Fibroblast of lung (primary cell): ENCODE measurements around the gene SLC44A5. TPM values are rescaled to one million over a fixed set of nuclear protein-coding genes. Genes with fewer than 3 reads are reported as not detected.

Source experiments
- DNase-seq, 2 donors: peaks; one replicate each; pipeline versions ENCODE4 v3.0.0 to v3.0.0-alpha.2; 2010; ENCODE audit warnings: low read depth in 2 of 2
- H2AFZ ChIP-seq: 2 replicates; pipeline ENCODE4 v1.5.1; 2012; ENCODE audit warnings: low read length, control low read depth, inconsistent platforms
- H3K27ac ChIP-seq: 2 replicates; pipeline ENCODE4 v1.5.1; 2011; ENCODE audit warnings: low read length, control low read depth; ENCODE audit not compliant: insufficient read depth
- H3K27me3 ChIP-seq: 2 replicates; pipeline ENCODE4 v1.5.1; 2011; ENCODE audit warnings: mild to moderate bottlenecking, low read length; ENCODE audit not compliant: control insufficient read depth, insufficient read depth
- H3K36me3 ChIP-seq: 2 replicates; pipeline ENCODE4 v1.5.1; 2011; ENCODE audit warnings: low read length; ENCODE audit not compliant: control insufficient read depth, insufficient read depth
- H3K4me1 ChIP-seq: 2 replicates; pipeline ENCODE4 v1.5.1; 2011; ENCODE audit warnings: low read length; ENCODE audit not compliant: control insufficient read depth, insufficient read depth; ENCODE audit errors: extremely low read depth
- H3K4me2 ChIP-seq: 2 replicates; pipeline ENCODE4 v1.5.1; 2011; ENCODE audit warnings: low read length, control low read depth; ENCODE audit not compliant: insufficient read depth; ENCODE audit errors: extremely low read depth
- H3K4me3 ChIP-seq, 4 experiments: fragments of 200-600 bp in 1 of 4; sonication (generic) in 1 of 4; replicated peaks in 1 of 4; 2 replicates each; pipeline ENCODE4 v1.5.1; 2011 to 2016; ENCODE audit warnings: low read length in 4 of 4, low read depth in 3 of 4, mild to moderate bottlenecking in 3 of 4, control low read depth in 2 of 4, inconsistent platforms in 1 of 4, mixed read lengths in 1 of 4; ENCODE audit not compliant: insufficient read depth in 1 of 4; ENCODE audit errors: control extremely low read depth in 1 of 4
- H3K79me2 ChIP-seq: 2 replicates; pipeline ENCODE4 v1.5.1; 2012; ENCODE audit warnings: mild to moderate bottlenecking, low read length, inconsistent platforms; ENCODE audit not compliant: control insufficient read depth, insufficient read depth
- H3K9ac ChIP-seq: 2 replicates; pipeline ENCODE4 v1.5.1; 2011; ENCODE audit warnings: mild to moderate bottlenecking, low read length, control low read depth; ENCODE audit not compliant: insufficient read depth
- H3K9me3 ChIP-seq: 2 replicates; pipeline ENCODE4 v1.5.1; 2012; ENCODE audit warnings: low read depth, low read length; ENCODE audit not compliant: control insufficient read depth, insufficient read depth
- H4K20me1 ChIP-seq: 2 replicates; pipeline ENCODE4 v1.5.1; 2011; ENCODE audit warnings: low read length; ENCODE audit not compliant: control insufficient read depth, insufficient read depth; ENCODE audit errors: extremely low read depth
- CTCF ChIP-seq, 2 donors: IDR thresholded peaks in 1 of 2; conservative IDR thresholded peaks in 1 of 2; 1 replicate in 1 of 2; 2 replicates in 1 of 2; pipeline ENCODE4 v1.5.1; 2011 to 2012; ENCODE audit warnings: low read length in 2 of 2, control low read depth in 1 of 2, inconsistent platforms in 1 of 2, low read depth in 1 of 2, mild to moderate bottlenecking in 1 of 2
- EZH2 ChIP-seq: IDR thresholded peaks from 2 replicates; pipeline ENCODE4 v1.5.1; 2012; ENCODE audit warnings: low read length, control low read depth, mild to moderate bottlenecking; ENCODE audit errors: missing control alignments
- polyA plus RNA-seq, 2 donors: library from polyadenylated mRNA; depleted of rRNA in 1 of 2; stranded (reverse) in 1 of 2; unstranded in 1 of 2; fragments of >200 nt; gene quantifications; 2 replicates each; pipeline ENCODE4 v1.2.1, GENCODE V29; 2011 to 2012; ENCODE audit warnings: missing spikeins in 1 of 2
- total RNA-seq: library from RNA; depleted of rRNA; stranded (reverse); fragments of >200 nt; gene quantifications from 2 replicates; pipeline ENCODE4 v1.2.1, GENCODE V29; 2014

SLC44A5 gene
- total and polyA plus RNA-seq, 2 donors (not counting 1 experiment from before 2014, with no cell fraction given) = under 0.01 to 0.03 TPM

DNA sequence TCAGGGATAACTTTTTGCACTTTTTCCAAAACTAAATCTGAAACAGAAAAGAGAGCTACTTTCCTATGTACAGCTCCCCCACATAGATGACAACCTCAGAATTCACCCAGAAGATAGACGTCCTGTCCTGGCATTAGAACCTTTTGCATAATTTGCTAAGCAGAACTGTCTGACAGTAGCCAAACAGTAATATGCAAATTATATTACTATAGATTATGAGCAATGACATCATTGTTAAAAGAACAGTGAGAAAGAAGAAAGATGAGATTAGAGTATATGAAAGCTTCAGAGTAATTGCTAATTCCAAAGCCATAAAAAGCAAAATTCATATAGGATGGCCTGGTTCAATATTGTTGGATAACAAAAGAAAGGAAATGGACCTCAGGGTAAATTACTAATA, 43.7 kb downstream of the SLC44A5 start:
- no peak for DNase-seq
- no peaks in the 10 kb centered on the region for H3K27me3 ChIP-seq
- H3K4me3 ChIP-seq = no peak overlapping the region
- H3K36me3 ChIP-seq = no peaks in the 10 kb centered on the region
- H3K27ac ChIP-seq = no peak overlapping the region
- no peaks in the 10 kb centered on the region for H3K79me2 ChIP-seq
- no peaks in the 10 kb centered on the region for H3K4me1 ChIP-seq
- no peaks in the 10 kb centered on the region for H4K20me1 ChIP-seq
- no peak overlapping the region for H2AFZ ChIP-seq
- no peak overlapping the region for H3K4me2 ChIP-seq
- TF ChIP-seq EZH2 = no peak
- TF ChIP-seq CTCF (conservative IDR thresholded peaks at IDR 0.05 in 1 of 2, IDR thresholded peaks at IDR 0.05 in 1 of 2; ENCODE audit: low read depth in 1 of 2, low read length in 2 of 2) = no peak
- H3K9ac ChIP-seq = no peak overlapping the region
- H3K9me3 ChIP-seq = no peaks in the 10 kb centered on the region

- Histone ChIP-seq H3K9me3 (no peaks in the 10 kb centered on the region), H3K4me1 (no peaks in the 10 kb centered on the region), H3K4me2 (no peak overlapping the region), H3K79me2 (no peaks in the 10 kb centered on the region), H3K36me3 (no peaks in the 10 kb centered on the region), H2AFZ (no peak overlapping the region), H3K4me3 (no peak overlapping the region), H3K27ac (no peak overlapping the region), H4K20me1 (no peaks in the 10 kb centered on the region), H3K9ac (no peak overlapping the region), H3K27me3 (no peaks in the 10 kb centered on the region)
- DNase-seq = peak in 1 of 2 donors; percentile 44
- TF ChIP-seq CTCF (conservative IDR thresholded peaks at IDR 0.05 in 1 of 2, IDR thresholded peaks at IDR 0.05 in 1 of 2; ENCODE audit: low read depth in 1 of 2, low read length in 2 of 2) = no peak
Measured at GRCh38 chr1:75559800-75560199, 51.1 kb downstream of the SLC44A5 start.

DNA sequence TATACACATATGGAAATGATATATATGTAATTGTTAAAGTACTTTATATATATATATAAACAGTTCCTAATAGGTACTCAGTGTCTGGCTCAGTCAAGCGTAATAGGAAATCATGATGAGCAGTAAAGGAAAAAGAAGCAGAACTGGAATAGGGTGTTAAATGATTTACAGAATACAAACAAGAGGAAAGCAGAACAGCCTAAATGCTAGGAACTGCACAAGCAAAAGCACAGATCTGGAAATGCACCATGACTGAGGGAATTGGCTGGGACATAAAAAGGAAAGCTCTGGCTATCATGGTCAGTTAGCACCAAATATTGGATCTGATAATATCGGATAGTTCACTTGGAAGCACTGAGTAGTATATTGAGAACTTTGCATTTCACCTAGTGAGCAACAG, 51.8 kb downstream of the SLC44A5 start:
- Histone ChIP-seq H3K4me3 (no peak overlapping the region), H3K9ac (no peak overlapping the region), H3K36me3 (no peaks in the 10 kb centered on the region), H3K79me2 (no peaks in the 10 kb centered on the region), H3K27me3 (no peaks in the 10 kb centered on the region), H3K4me1 (no peaks in the 10 kb centered on the region), H2AFZ (no peak overlapping the region), H4K20me1 (no peaks in the 10 kb centered on the region), H3K4me2 (no peak overlapping the region), H3K27ac (no peak overlapping the region), H3K9me3 (no peaks in the 10 kb centered on the region)
- TF ChIP-seq CTCF (conservative IDR thresholded peaks at IDR 0.05 in 1 of 2, IDR thresholded peaks at IDR 0.05 in 1 of 2; ENCODE audit: low read depth in 1 of 2, low read length in 2 of 2) (no peak), EZH2 (no peak)
- DNase-seq = no peak
